Osteocyte (in vitro differentiated cells): ENCODE measurements around the gene MEG3. TPM values are rescaled to one million over a fixed set of nuclear protein-coding genes. Genes with fewer than 3 reads are reported as not detected.

Source experiments
- DNase-seq: peaks from one replicate; pipeline ENCODE4 v3.0.0; 2021; ENCODE audit warnings: mixed read lengths; ENCODE audit not compliant: unreplicated experiment; ENCODE audit errors: extremely low spot score
- H3K27ac Mint-ChIP-seq: one replicate; pipeline ENCODE4 v1.8.0; 2021; ENCODE audit warnings: mild to moderate bottlenecking, mixed read lengths; ENCODE audit not compliant: unreplicated experiment
- H3K27me3 Mint-ChIP-seq: one replicate; pipeline ENCODE4 v1.8.0; 2021; ENCODE audit warnings: mixed read lengths; ENCODE audit not compliant: unreplicated experiment
- H3K36me3 Mint-ChIP-seq: one replicate; pipeline ENCODE4 v1.8.0; 2021; ENCODE audit warnings: mixed read lengths; ENCODE audit not compliant: unreplicated experiment
- H3K4me1 Mint-ChIP-seq: one replicate; pipeline ENCODE4 v1.8.0; 2021; ENCODE audit warnings: mixed read lengths; ENCODE audit not compliant: unreplicated experiment
- H3K4me3 Mint-ChIP-seq: one replicate; pipeline ENCODE4 v1.8.0; 2021; ENCODE audit warnings: mild to moderate bottlenecking, moderate library complexity, mixed read lengths; ENCODE audit not compliant: unreplicated experiment
- H3K9me3 Mint-ChIP-seq: one replicate; pipeline ENCODE4 v1.8.0; 2021; ENCODE audit warnings: mixed read lengths; ENCODE audit not compliant: unreplicated experiment
- CTCF ChIP-seq: fragments of 200-600 bp; sonication (generic); IDR thresholded peaks from 2 replicates; pipeline ENCODE4 v1.5.0; 2021; ENCODE audit warnings: antibody characterized with exemption, mild to moderate bottlenecking, moderate library complexity
- total RNA-seq: library from RNA; stranded (reverse); gene quantifications from 2 replicates; pipeline ENCODE4 v1.2.1, GENCODE V29; 2021

The MEG3 gene
- total RNA-seq, 1 donor from 2014 or later: not detected

DNA sequence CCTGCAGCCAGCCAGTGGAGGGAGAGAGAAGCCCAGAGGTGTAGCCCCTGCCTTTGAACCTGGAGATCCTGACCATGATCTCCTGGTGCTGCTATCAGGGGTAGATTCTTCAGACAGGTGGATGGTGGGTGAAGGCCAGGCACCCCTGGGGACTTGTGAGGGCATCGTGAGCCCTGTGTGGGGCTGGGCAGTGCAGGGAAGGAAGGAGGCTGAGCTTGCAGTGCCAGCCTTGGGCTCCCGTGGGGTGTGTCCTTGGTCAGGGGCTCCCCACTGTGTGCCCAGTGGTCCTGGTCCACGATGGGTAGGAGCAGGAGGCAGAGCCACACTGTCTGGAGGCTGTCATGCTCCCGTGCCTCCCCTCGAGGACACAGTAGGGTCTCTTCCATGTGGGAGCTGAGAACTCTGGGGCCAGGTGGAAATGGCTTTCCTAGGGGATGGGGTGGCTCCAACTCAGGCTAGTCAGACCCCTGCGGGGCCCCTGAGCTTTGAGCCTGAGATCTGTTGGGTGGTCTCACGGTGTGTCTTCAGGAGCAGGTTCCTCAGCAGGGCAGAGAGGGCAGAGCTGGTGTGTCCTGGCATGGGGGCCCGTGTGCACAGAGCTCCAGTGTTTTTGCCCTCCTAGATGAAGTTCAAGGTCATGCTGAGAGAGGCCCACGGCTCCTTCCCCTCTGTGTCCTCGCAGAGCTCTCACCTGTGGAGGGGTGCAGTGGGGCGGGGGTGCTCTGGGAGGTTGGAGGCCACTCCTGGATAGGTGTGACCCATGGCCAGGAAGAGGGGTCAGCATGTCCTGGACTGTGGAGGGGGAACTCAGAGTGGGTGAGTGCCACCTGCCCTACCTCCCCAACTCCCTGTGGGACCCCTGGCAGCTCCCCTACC, 52.6 kb downstream of the MEG3 start:
- TF ChIP-seq CTCF: no peak
- Mint-ChIP-seq H3K27me3 (no peaks in the 10 kb centered on the region), H3K4me1 (no peaks in the 10 kb centered on the region), H3K9me3 (peaks cover 9% of the 10 kb centered on the region), H3K36me3 (no peaks in the 10 kb centered on the region), H3K27ac (no peak overlapping the region), H3K4me3 (no peak overlapping the region)
- DNase-seq: no peak

DNA sequence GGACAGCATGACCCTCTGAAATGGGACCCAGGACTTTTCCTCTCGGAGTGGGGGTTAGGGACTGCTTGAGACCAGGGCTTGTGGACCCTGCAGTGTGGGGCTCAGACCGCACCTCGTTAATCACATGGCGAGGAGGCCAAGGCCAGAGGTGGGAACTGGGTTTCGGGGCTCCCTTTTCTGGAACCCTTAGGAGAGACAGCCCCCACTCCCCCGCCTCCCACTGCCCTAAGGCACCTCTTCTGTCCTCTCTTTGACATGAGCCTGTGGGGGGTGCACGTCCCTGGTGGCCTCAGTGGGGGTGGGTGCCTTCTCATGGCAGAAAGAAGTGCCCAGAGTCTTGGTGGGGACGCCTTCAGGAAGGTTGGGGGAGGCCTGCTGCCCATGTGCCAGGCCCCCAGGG, 53.3 kb downstream of the MEG3 start:
- Mint-ChIP-seq H3K27me3 (no peaks in the 10 kb centered on the region), H3K36me3 (no peaks in the 10 kb centered on the region), H3K4me3 (no peak overlapping the region), H3K9me3 (peaks cover 9% of the 10 kb centered on the region), H3K4me1 (no peaks in the 10 kb centered on the region), H3K27ac (no peak overlapping the region)
- DNase-seq: no peak
- no peak for TF ChIP-seq CTCF

DNA sequence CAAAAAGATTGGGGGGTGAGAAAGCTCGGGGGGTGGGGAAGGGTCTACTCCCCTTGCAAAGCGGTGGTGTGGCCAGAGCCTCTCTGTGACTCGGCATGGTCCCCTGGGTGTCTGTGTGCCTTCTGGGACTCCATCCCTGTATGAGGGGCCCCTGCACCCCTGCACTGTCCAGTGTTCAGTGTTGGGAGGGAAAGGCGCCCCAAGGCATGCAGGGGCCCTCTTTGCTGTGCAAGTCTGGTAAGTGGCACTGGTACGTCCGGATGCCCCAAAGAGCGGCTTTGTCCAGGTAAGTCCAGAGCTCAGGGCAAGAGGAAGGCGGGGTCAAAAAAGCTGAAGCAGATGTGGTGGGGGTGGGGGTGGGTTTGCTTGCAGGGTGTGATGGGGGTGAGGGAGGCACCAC, 53.9 kb downstream of the MEG3 start:
- H3K9me3 Mint-ChIP-seq: peaks cover 9% of the 10 kb centered on the region
- no peaks in the 10 kb centered on the region for H3K36me3 Mint-ChIP-seq

GRCh38 chr14:100880271-100881101, 54.6 kb downstream of the MEG3 start:
- no peak for TF ChIP-seq CTCF
- Mint-ChIP-seq H3K27me3 (peaks cover 7% of the 10 kb centered on the region), H3K4me1 (no peaks in the 10 kb centered on the region), H3K36me3 (no peaks in the 10 kb centered on the region), H3K4me3 (no peak overlapping the region), H3K27ac (no peak overlapping the region), H3K9me3 (peaks cover 9% of the 10 kb centered on the region)
- no peak for DNase-seq

More for the DNA sequence above, 53.9 kb downstream of the MEG3 start:
- Mint-ChIP-seq H3K4me3 (no peak overlapping the region), H3K27me3 (peaks cover 3% of the 10 kb centered on the region), H3K27ac (no peak overlapping the region), H3K4me1 (no peaks in the 10 kb centered on the region)
- no peak for TF ChIP-seq CTCF
- no peak for DNase-seq
